IPS-18c (cell line): Measurements from ENCODE around the gene FAM186B.

Experiments used
- H3K4me3 ChIP-seq: 2 replicates; pipeline ENCODE4 v1.7.0; 2013; ENCODE audit warnings: low read depth, mild to moderate bottlenecking, low read length, moderate library complexity; ENCODE audit not compliant: insufficient read depth
- H3K9me3 ChIP-seq: one replicate; pipeline ENCODE4 v1.6.1; 2013; ENCODE audit warnings: mild to moderate bottlenecking, low read length, moderate library complexity; ENCODE audit not compliant: control insufficient read depth, insufficient read depth

Gene FAM186B

GRCh38 chr12:49636979-49637755, 31.7 kb upstream of the FAM186B start:
- H3K4me3 ChIP-seq = no peak overlapping the region
- H3K9me3 ChIP-seq = no peaks in the 10 kb centered on the region

GRCh38 chr12:49636574-49636973, 31.1 kb upstream of the FAM186B start:
- Histone ChIP-seq H3K9me3 (no peaks in the 10 kb centered on the region), H3K4me3 (no peak overlapping the region)

GRCh38 chr12:49635656-49636055, 30.2 kb upstream of the FAM186B start:
- H3K4me3 ChIP-seq = no peak overlapping the region
- H3K9me3 ChIP-seq = no peaks in the 10 kb centered on the region

- H3K4me3 ChIP-seq = no peak overlapping the region
These were observed 29.6 kb upstream of the FAM186B start for GRCh38 chr12:49635036-49635435.

GRCh38 chr12:49633703-49634345, 28.4 kb upstream of the FAM186B start:
- no peak overlapping the region for H3K4me3 ChIP-seq
- H3K9me3 ChIP-seq = no peaks in the 10 kb centered on the region

More at GRCh38 chr12:49635036-49635435, 29.6 kb upstream of the FAM186B start:
- no peaks in the 10 kb centered on the region for H3K9me3 ChIP-seq

- Histone ChIP-seq H3K4me3 (no peak overlapping the region), H3K9me3 (no peaks in the 10 kb centered on the region)
These were observed 27.7 kb upstream of the FAM186B start for GRCh38 chr12:49632986-49633702.

GRCh38 chr12:49632401-49632800, 27.0 kb upstream of the FAM186B start:
- Histone ChIP-seq H3K9me3 (no peaks in the 10 kb centered on the region), H3K4me3 (no peak overlapping the region)

- Histone ChIP-seq H3K9me3 (no peaks in the 10 kb centered on the region), H3K4me3 (no peak overlapping the region)
These were observed 26.0 kb upstream of the FAM186B start for GRCh38 chr12:49631336-49631907.

GRCh38 chr12:49627752-49628360, 22.4 kb upstream of the FAM186B start:
- Histone ChIP-seq H3K9me3 (no peaks in the 10 kb centered on the region), H3K4me3 (no peak overlapping the region)

GRCh38 chr12:49626836-49627235, 21.4 kb upstream of the FAM186B start:
- no peak overlapping the region for H3K4me3 ChIP-seq
- no peaks in the 10 kb centered on the region for H3K9me3 ChIP-seq

- H3K4me3 ChIP-seq = no peak overlapping the region
- no peaks in the 10 kb centered on the region for H3K9me3 ChIP-seq
These were observed 20.9 kb upstream of the FAM186B start for GRCh38 chr12:49626169-49626835.

GRCh38 chr12:49624921-49625577, 19.6 kb upstream of the FAM186B start:
- no peak overlapping the region for H3K4me3 ChIP-seq
- H3K9me3 ChIP-seq = no peaks in the 10 kb centered on the region

- no peaks in the 10 kb centered on the region for H3K9me3 ChIP-seq
- peak within 1 kb of the TSS; percentile 70 for H3K4me3 ChIP-seq
These were observed 17.9 kb upstream of the FAM186B start, which contains the start of gene PRPF40B for GRCh38 chr12:49623142-49623904. PRPF40B (plus strand) TSS chr12:49623561; CDS start chr12:49623591, 30 bp downstream.

- H3K9me3 ChIP-seq = no peaks in the 10 kb centered on the region
- peak overlapping the region; percentile 70 for H3K4me3 ChIP-seq
These were observed 17.2 kb upstream of the FAM186B start for GRCh38 chr12:49622501-49623141.
